ENCODE data around the gene KLHL29. TPM values are rescaled to one million over a fixed set of nuclear protein-coding genes. Genes with fewer than 3 reads are reported as not detected.

Gene KLHL29
- total RNA-seq, 1 experiment from 2014 or later, result 16.7 TPM

- Histone ChIP-seq H3K36me3 (ENCODE audit: control insufficient read depth in 1 of 2, insufficient read depth in 2 of 2, low read length in 2 of 2) (no peaks in the 10 kb centered on the region), H3K79me2 (ENCODE audit: insufficient read depth, low read length) (peaks cover 9% of the 10 kb centered on the region; the same call in 1 of the 2 replicates), H3K9ac (ENCODE audit: low read length) (no peak overlapping the region), H3K27ac (ENCODE audit: low read depth, low read length) (no peak overlapping the region), H4K20me1 (ENCODE audit: insufficient read depth) (no peaks in the 10 kb centered on the region), H2AFZ (ENCODE audit: low read depth, low read length, poor library complexity, severe bottlenecking) (no peak overlapping the region), H3K9me3 (ENCODE audit: control insufficient read depth in 1 of 2, insufficient read depth in 1 of 2, low read depth in 1 of 2, low read length in 2 of 2) (no peaks in the 10 kb centered on the region), H3K4me1 (ENCODE audit: control insufficient read depth in 1 of 2, insufficient read depth in 2 of 2, low read length in 2 of 2) (peaks cover 0 to 4% of the 10 kb centered on the region in 2 experiments; a peak in 1 of 4 replicates), H3K9me2 (ENCODE audit: insufficient read depth) (no peaks in the 10 kb centered on the region), H3K4me3 (replicated peaks in 1 of 2; ENCODE audit: low read depth in 1 of 2, low read length in 2 of 2) (no peak overlapping the region), H3K4me2 (ENCODE audit: low read length) (no peak overlapping the region), H3K27me3 (ENCODE audit: insufficient read depth, low read length) (no peaks in the 10 kb centered on the region)
- ATAC-seq (no peak), DNase-seq (ENCODE audit: low read depth, low spot score) (no peak)
- TF ChIP-seq, protein P1, sequence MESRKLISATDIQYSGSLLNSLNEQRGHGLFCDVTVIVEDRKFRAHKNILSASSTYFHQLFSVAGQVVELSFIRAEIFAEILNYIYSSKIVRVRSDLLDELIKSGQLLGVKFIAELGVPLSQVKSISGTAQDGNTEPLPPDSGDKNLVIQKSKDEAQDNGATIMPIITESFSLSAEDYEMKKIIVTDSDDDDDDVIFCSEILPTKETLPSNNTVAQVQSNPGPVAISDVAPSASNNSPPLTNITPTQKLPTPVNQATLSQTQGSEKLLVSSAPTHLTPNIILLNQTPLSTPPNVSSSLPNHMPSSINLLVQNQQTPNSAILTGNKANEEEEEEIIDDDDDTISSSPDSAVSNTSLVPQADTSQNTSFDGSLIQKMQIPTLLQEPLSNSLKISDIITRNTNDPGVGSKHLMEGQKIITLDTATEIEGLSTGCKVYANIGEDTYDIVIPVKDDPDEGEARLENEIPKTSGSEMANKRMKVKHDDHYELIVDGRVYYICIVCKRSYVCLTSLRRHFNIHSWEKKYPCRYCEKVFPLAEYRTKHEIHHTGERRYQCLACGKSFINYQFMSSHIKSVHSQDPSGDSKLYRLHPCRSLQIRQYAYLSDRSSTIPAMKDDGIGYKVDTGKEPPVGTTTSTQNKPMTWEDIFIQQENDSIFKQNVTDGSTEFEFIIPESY (IDR thresholded peaks at IDR 0.05; ENCODE audit: extremely low read depth, insufficient replicate concordance, low read length), result no peak
- TF ChIP-seq EZH2 (IDR thresholded peaks at IDR 0.05) (no peak), EGR1 (IDR thresholded peaks at IDR 0.05; ENCODE audit: low read depth) (no peak), POLR2A (IDR thresholded peaks at IDR 0.05; ENCODE audit: borderline replicate concordance, extremely low read depth, insufficient read depth, insufficient read length) (no peak), POLR2AphosphoS5 (IDR thresholded peaks at IDR 0.05; ENCODE audit: low read depth, low read length) (no peak), SIN3A (IDR thresholded peaks at IDR 0.05; ENCODE audit: low read depth) (no peak), RAD21 (IDR thresholded peaks at IDR 0.05; ENCODE audit: low read depth) (no peak), YY1 (IDR thresholded peaks at IDR 0.05; ENCODE audit: extremely low read depth, insufficient replicate concordance, low read depth, low read length) (no peak), FOSL1 (IDR thresholded peaks at IDR 0.05; ENCODE audit: low read depth) (no peak), JUND (IDR thresholded peaks at IDR 0.05) (no peak), REST (IDR thresholded peaks at IDR 0.05; ENCODE audit: low read depth) (no peak), CBX3 (IDR thresholded peaks at IDR 0.05; ENCODE audit: low read depth) (no peak), SRF (IDR thresholded peaks at IDR 0.05; ENCODE audit: low read depth) (no peak)
- TF ChIP-seq, protein P2, sequence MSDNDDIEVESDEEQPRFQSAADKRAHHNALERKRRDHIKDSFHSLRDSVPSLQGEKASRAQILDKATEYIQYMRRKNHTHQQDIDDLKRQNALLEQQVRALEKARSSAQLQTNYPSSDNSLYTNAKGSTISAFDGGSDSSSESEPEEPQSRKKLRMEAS (IDR thresholded peaks at IDR 0.05), result no peak
- intact Hi-C loops (cut with micrococcal nuclease), result no loop called here
- ChIA-PET CTCF (no interaction called here), POLR2A (no interaction called here), RAD21 (ENCODE audit: low non-redundant PET in 1 of 2, low total read pairs in 2 of 2, uncharacterized antibody in 2 of 2, unreplicated experiment in 2 of 2) (no interaction called here)
- BruUV-seq (replicated peaks), result no TSS peak
Observed at GRCh38 chr2:23427350-23427749, 42.4 kb downstream of the KLHL29 start.
